ENCODE measurements around the gene TMEM43. TPM values are rescaled to one million over a fixed set of nuclear protein-coding genes. Genes with fewer than 3 reads are reported as not detected.

Gene TMEM43
- total RNA-seq, 1 experiment from 2014 or later, result 32.4 TPM

DNA sequence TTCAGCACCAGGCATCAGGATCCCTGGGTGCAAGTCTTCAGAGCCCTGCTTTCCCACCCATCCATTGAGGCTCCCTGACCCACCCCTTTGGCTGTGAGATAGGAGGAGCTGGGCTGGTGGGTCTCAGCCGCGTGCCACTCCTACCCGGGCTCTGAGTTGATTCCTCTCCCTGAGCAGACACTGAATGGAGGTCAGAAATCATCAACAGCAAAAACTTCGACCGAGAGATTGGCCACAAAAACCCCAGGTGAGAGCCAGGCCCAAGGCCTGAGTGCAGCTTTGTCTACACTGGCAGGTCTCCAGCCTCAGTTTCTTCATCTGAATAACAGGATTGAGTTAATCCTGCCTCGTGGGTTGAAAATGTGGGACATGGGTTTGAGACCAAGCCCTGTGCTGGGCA lies 7.8 kb downstream of the TMEM43 start:
- no peak for ATAC-seq
- H3K27ac ChIP-seq (ENCODE audit: low read depth, low read length), result no peak overlapping the region
- peaks cover 6 to 14% of the 10 kb centered on the region in 2 experiments; a peak in 3 of 4 replicates for H3K4me1 ChIP-seq (ENCODE audit: control insufficient read depth in 1 of 2, insufficient read depth in 2 of 2, low read length in 2 of 2)
- no peak overlapping the region for H3K9ac ChIP-seq (ENCODE audit: low read length)
- CTCF ChIA-PET, result no interaction called here
- H3K36me3 ChIP-seq (ENCODE audit: control insufficient read depth in 1 of 2, insufficient read depth in 2 of 2, low read length in 2 of 2), result peaks cover 24 to 52% of the 10 kb centered on the region in 2 experiments; a peak in 3 of 4 replicates
- no peaks in the 10 kb centered on the region for H3K27me3 ChIP-seq (ENCODE audit: insufficient read depth, low read length)
- H2AFZ ChIP-seq (ENCODE audit: low read depth, low read length, poor library complexity, severe bottlenecking), result no peak overlapping the region
- RAD21 ChIA-PET (ENCODE audit: low non-redundant PET in 1 of 2, low total read pairs in 2 of 2, uncharacterized antibody in 2 of 2, unreplicated experiment in 2 of 2), result no interaction called here
- H3K4me2 ChIP-seq (ENCODE audit: low read length), result no peak overlapping the region
- POLR2A ChIA-PET, result no interaction called here
- TF ChIP-seq, protein P1, sequence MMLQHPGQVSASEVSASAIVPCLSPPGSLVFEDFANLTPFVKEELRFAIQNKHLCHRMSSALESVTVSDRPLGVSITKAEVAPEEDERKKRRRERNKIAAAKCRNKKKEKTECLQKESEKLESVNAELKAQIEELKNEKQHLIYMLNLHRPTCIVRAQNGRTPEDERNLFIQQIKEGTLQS (IDR thresholded peaks at IDR 0.05), result no peak
- no peak for TF ChIP-seq POLR2A (IDR thresholded peaks at IDR 0.05; ENCODE audit: borderline replicate concordance, extremely low read depth, insufficient read depth, insufficient read length)
- TF ChIP-seq EZH2phosphoT487 (IDR thresholded peaks at IDR 0.05; ENCODE audit: borderline replicate concordance), result no peak
- no peak for TF ChIP-seq ZNF274 (IDR thresholded peaks at IDR 0.05; ENCODE audit: low read depth, low read length)
- no peak for TF ChIP-seq TCF7L2 (IDR thresholded peaks at IDR 0.05; ENCODE audit: borderline replicate concordance, extremely low read depth, insufficient read depth, insufficient read length)
- TF ChIP-seq SIN3A (IDR thresholded peaks at IDR 0.05; ENCODE audit: low read depth), result no peak
- no peak for TF ChIP-seq ZFX (IDR thresholded peaks at IDR 0.05)
- TF ChIP-seq, protein P2, sequence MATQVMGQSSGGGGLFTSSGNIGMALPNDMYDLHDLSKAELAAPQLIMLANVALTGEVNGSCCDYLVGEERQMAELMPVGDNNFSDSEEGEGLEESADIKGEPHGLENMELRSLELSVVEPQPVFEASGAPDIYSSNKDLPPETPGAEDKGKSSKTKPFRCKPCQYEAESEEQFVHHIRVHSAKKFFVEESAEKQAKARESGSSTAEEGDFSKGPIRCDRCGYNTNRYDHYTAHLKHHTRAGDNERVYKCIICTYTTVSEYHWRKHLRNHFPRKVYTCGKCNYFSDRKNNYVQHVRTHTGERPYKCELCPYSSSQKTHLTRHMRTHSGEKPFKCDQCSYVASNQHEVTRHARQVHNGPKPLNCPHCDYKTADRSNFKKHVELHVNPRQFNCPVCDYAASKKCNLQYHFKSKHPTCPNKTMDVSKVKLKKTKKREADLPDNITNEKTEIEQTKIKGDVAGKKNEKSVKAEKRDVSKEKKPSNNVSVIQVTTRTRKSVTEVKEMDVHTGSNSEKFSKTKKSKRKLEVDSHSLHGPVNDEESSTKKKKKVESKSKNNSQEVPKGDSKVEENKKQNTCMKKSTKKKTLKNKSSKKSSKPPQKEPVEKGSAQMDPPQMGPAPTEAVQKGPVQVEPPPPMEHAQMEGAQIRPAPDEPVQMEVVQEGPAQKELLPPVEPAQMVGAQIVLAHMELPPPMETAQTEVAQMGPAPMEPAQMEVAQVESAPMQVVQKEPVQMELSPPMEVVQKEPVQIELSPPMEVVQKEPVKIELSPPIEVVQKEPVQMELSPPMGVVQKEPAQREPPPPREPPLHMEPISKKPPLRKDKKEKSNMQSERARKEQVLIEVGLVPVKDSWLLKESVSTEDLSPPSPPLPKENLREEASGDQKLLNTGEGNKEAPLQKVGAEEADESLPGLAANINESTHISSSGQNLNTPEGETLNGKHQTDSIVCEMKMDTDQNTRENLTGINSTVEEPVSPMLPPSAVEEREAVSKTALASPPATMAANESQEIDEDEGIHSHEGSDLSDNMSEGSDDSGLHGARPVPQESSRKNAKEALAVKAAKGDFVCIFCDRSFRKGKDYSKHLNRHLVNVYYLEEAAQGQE (IDR thresholded peaks at IDR 0.05; ENCODE audit: low read depth), result no peak
- no peak for TF ChIP-seq CBX3 (IDR thresholded peaks at IDR 0.05; ENCODE audit: low read depth)
- TF ChIP-seq, protein P3, sequence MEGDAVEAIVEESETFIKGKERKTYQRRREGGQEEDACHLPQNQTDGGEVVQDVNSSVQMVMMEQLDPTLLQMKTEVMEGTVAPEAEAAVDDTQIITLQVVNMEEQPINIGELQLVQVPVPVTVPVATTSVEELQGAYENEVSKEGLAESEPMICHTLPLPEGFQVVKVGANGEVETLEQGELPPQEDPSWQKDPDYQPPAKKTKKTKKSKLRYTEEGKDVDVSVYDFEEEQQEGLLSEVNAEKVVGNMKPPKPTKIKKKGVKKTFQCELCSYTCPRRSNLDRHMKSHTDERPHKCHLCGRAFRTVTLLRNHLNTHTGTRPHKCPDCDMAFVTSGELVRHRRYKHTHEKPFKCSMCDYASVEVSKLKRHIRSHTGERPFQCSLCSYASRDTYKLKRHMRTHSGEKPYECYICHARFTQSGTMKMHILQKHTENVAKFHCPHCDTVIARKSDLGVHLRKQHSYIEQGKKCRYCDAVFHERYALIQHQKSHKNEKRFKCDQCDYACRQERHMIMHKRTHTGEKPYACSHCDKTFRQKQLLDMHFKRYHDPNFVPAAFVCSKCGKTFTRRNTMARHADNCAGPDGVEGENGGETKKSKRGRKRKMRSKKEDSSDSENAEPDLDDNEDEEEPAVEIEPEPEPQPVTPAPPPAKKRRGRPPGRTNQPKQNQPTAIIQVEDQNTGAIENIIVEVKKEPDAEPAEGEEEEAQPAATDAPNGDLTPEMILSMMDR (IDR thresholded peaks at IDR 0.05 in 2 of 3, conservative IDR thresholded peaks at IDR 0.05 in 1 of 3; ENCODE audit: borderline replicate concordance in 1 of 3, insufficient read depth in 1 of 3, low read depth in 2 of 3, low read length in 2 of 3), result no peak
- no peak for TF ChIP-seq JUND (IDR thresholded peaks at IDR 0.05)
- no peaks in the 10 kb centered on the region for H4K20me1 ChIP-seq (ENCODE audit: insufficient read depth)
- no peaks in the 10 kb centered on the region for H3K9me2 ChIP-seq (ENCODE audit: insufficient read depth)
- H3K9me3 ChIP-seq (ENCODE audit: control insufficient read depth in 1 of 2, insufficient read depth in 1 of 2, low read depth in 1 of 2, low read length in 2 of 2), result no peaks in the 10 kb centered on the region
- intact Hi-C loops (cut with micrococcal nuclease), result no loop called here
- no TSS peak for BruUV-seq (replicated peaks)
- DNase-seq (ENCODE audit: low read depth, low spot score), result no peak
- H3K4me3 ChIP-seq (replicated peaks in 1 of 2; ENCODE audit: low read depth in 1 of 2, low read length in 2 of 2), result no peak overlapping the region
- peaks cover 20% of the 10 kb centered on the region for H3K79me2 ChIP-seq (ENCODE audit: insufficient read depth, low read length)
